ENCODE measurements around the gene OSBPL3.

The OSBPL3 gene

GRCh38 chr7:24863626-24864025 is 116.4 kb downstream of the OSBPL3 start:
- DNase-seq (ENCODE audit: low read depth, low spot score): no peak

- no peak for DNase-seq (ENCODE audit: low read depth, low spot score)
Measured at GRCh38 chr7:24862461-24862860, 117.5 kb downstream of the OSBPL3 start.

DNA sequence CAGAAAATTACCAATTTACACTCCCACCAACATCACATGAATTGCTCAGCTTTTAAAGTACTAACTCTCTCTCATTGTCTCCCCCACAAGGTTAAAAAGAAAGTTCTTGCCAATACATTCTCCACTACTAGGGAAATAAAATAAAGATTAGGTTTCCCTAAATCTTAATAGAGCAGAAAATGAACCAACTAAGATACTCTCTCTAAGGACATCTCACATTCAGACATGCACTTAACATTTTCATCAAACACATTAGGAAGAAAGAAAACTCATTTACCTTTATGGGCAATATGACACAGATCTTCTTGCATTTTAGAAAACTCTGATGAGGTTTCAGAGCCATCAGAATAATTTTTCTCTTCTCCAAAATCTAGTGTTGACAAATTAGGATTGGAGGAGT is 118.6 kb downstream of the OSBPL3 start:
- no peak for DNase-seq (ENCODE audit: low read depth, low spot score)

DNA sequence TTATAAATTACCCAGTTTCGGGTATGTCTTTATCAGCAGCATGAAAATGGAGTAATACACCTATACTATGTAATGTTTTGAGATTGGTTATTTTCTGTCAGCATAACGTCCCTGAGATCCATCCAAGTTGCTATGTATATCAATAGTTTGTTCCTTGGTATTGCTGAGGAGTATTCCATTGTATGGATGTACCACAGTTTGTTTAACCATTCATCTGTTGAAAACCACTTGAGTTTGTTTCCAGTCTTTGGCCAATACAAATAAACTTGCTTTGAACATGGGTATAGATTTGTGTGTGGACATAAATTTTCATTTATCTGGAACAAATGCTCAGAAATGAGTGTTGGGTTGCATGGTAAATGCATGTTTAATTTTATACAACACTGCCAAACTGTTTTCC is 119.4 kb downstream of the OSBPL3 start:
- no peak for DNase-seq (ENCODE audit: low read depth, low spot score)

DNA sequence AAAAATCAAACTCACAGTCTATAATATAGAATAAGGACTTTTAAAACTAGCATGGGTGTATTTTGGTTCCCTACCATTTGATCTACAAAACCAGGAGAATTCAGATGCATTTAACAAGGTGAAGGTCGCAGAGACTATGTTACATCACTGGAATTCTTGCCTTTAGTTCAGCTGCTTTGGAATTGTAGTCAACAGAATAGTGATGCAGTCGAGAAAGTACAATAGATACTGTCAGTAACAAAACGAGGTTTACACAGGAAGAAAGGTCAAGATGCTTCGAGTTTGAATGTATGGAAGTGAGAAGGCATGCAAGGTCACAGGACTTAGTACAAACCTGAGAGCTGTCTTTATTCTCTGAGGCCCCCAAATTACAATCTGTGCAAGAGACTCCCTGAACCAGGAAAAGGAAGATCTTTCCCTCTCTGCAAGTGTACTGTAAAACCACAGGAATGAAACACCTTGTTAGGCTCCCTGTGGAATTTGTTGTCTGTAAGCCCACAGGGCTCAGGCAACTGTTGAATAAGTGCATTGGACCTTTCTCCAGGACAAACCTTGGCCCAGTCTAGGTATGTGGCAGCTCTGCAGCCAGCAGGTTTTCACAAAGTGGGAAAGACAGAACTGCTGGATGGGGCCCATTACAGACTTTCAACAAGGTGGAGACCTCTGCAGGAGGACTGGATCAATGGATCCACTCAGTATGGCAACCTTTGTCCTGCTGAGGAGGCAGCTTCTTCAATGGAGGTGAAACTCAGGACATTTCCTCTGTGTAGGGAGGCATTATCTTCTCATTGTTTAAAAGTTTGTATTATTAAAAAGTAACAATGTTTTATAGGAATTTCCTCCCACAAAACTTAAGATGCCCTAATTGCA is 121.6 kb downstream of the OSBPL3 start:
- DNase-seq (ENCODE audit: low read depth, low spot score): no peak

- no peak for DNase-seq (ENCODE audit: low read depth, low spot score)
Measured at GRCh38 chr7:24857623-24858022, 122.4 kb downstream of the OSBPL3 start.

- no peak for DNase-seq (ENCODE audit: low read depth, low spot score)
Measured at GRCh38 chr7:24854866-24855265, 125.1 kb downstream of the OSBPL3 start.

DNA sequence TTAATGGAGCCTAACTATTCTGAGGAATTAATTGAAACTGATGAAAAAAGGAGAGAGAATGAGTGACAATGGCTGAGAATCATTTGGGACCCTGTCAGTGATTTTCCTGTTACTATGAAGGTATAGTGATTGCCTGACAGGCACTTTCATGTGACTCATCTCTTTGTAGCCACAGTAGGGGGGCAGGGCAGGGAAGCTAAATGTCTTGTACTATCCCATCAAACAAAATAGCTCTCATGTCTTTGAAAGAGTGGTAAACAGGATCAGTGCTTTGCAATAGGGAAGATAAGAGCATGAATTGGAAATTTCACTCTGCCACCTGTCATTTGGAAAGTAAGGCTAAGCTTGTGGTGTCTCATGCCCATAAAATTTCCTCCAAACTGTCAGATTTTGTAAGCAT is 128.2 kb downstream of the OSBPL3 start:
- no peak for DNase-seq (ENCODE audit: low read depth, low spot score)

DNA sequence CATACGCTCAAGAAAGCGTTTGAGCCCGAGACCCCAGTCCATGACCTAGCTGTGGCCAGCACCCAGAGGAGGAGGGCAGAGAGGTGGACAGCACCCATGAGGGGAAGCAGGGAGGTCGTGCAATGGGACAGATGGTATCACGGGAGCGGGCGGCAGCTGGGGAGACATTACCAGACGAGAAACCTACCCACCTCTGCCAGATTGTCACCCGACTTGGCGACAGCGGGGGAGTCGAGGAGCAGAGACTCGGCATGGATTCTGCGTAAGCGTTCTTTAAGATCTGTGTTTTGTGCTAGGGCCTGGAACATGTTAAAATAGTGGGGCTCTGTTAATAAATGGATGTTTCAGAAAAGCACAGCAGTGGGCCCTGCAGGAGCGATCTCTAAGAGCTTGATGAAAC is 131.1 kb downstream of the OSBPL3 start:
- DNase-seq (ENCODE audit: low read depth, low spot score): no peak

DNA sequence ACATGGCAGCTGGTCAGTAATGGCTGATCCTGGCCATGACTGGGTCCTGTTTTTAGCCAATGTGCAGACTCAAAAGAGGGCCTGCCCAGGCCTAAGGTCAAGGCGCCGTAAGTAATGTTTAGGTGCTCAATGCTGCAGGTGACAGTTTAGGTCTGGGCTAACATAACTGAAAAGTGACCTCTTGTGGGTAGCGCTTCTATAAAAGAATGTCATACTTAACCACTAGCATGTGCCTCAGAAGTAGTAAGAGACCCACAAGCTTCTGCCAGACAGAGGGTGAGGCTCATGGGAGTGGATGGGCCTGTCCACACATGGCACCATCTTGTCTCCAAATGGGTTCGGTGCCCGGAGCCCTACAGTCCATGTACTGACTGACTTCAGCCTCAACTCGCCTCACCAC is 132.2 kb downstream of the OSBPL3 start:
- DNase-seq (ENCODE audit: low read depth, low spot score): no peak

- no peak for DNase-seq (ENCODE audit: low read depth, low spot score)
Measured at GRCh38 chr7:24843821-24844434, 136.1 kb downstream of the OSBPL3 start.

GRCh38 chr7:24842449-24843241 is 137.3 kb downstream of the OSBPL3 start:
- DNase-seq (ENCODE audit: low read depth, low spot score): no peak

DNA sequence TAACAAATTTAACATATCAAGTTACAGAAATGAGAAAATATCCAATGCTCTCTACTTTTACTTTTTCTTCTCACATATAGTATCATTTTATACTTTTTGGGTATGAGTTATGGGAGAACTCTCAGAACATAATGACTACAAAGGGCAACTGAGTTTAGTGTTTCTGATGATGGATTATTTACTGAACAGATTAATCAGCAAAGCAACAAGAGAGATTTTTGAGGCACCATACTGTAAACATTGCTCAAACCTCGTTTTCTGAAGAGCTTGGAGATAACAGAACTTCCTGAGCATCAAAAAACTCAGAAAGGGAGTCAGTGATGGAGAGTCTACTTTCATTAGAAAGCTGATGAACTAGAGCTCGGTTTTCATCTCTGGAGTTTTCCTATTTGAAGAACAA is 137.9 kb downstream of the OSBPL3 start:
- no peak for DNase-seq (ENCODE audit: low read depth, low spot score)

DNA sequence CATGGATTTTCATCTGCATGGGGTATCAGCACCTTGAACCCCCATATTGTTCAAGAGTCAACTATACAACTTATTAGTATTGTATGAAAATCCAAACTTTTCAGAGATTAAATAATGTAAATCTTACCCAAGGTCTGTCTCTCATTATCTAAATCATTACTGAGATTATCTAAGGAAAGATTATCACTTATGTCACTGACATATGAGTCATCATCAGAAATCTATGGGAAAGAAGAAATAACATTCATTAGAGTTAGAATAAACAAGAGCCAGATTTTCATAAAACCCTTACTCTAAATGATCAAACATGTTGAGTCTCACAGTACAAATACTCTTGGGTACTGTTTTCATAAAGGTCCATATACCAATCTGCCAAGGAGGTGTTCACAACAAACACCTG is 139.4 kb downstream of the OSBPL3 start:
- no peak for DNase-seq (ENCODE audit: low read depth, low spot score)

DNA sequence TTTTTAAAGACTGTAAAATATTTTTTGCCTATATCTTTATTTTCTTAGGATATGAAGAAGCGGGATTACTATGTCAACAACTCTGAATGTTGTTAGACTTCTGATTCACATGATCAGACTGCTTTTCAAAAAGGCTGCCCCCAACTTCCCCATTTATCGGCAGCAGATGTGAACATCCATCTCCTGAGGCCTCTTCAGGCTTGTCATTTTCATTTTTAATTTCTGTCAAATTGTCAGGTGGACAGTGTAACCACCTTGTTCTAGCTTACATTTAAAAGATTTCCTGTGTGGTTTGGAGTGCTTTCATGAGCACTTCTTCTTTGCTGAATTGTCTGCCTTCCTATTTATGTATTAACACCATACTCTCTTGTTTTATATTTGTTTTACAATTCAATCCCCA is 143.9 kb downstream of the OSBPL3 start:
- DNase-seq (ENCODE audit: low read depth, low spot score): no peak

DNA sequence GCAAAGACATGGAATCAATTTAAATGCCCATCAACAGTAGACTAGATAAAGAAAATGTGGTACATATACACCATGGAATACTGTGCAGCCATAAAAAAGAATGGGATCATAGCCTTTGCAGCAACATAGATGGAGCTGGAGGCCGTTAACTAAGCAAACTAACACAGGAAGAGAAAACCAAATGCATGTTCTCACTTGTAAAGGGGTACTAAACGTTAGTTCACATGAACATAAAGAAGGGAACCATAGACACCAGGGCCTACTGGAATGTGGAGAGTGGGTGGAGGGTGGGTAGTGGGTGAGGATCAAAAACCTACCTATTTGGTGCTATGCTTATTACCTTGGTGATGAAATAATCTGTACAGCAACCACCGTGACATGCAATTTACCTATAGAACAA is 144.3 kb downstream of the OSBPL3 start:
- no peak for DNase-seq (ENCODE audit: low read depth, low spot score)

DNA sequence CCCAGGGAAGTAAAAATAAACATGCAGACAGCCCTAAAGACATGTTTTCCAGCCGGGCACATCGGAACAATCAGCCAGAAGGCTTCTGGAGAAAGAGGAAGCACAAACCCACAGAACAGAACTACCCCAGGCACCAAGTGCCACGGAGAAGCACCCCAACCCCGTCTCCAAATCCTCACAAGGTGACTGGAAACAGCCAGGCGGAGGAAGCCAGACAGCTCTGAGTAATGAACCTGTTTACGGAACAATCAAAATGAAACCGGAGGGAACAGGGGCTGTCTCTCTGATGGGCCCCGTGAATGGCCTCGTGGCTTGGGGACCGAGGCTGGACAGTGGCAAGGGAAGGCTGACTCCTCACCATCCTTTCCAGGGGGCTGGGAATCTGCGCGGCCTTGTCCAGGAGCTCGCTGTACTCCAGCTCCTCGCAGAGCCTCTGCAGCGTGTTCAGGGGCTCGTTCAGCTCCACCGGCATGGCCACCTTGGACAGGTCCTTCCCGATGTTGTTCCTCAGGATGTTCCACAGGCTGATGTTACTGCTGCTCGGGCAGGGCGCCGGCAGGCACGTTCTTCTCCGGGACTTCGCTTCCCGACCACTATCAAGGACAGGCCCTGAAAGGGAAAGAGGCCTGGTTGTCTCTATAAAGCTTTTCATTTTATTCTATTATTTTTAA is 145.7 kb downstream of the OSBPL3 start:
- no peak for DNase-seq (ENCODE audit: low read depth, low spot score)

GRCh38 chr7:24833549-24833948 is 146.4 kb downstream of the OSBPL3 start:
- no peak for DNase-seq (ENCODE audit: low read depth, low spot score)

DNA sequence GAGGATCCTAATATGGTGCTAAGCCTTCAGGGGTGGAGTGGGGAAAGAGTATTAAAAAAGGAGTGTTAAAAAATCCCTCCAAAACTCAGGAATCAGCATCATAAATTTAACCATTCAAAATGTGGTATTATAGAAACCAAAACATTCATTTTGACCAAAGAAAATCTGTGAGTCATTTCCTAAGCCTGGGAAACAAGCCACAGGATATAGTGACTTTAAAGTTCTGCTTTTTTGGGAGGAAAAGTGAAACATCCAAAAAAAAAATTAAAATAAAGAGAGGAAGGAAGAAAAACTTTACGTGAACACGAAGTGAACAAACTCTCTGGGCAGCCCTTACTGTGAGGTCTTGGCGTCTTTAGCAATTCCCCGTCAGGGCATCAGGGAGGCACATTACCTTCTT is 148.7 kb downstream of the OSBPL3 start:
- DNase-seq (ENCODE audit: low read depth, low spot score): no peak

- no peak for DNase-seq (ENCODE audit: low read depth, low spot score)
Measured at GRCh38 chr7:24830440-24831050, 149.4 kb downstream of the OSBPL3 start.

- no peak for DNase-seq (ENCODE audit: low read depth, low spot score)
Measured at GRCh38 chr7:24829787-24830186, 150.2 kb downstream of the OSBPL3 start.

Measured in brain pericyte (primary cell).